Breast epithelium (tissue), 4 donors: Measurements from ENCODE around the gene EWSR1. TPM values are rescaled to one million over a fixed set of nuclear protein-coding genes. Genes with fewer than 3 reads are reported as not detected.

ENCODE experiments used
- DNase-seq, 2 donors: peaks; one replicate each; pipeline ENCODE4 v3.0.0-alpha.2; 2019; ENCODE audit warnings: low spot score in 2 of 2
- H3K27ac ChIP-seq, 2 donors: fragments of 200-600 bp; sonication (generic) in 1 of 2; one replicate each; pipeline ENCODE4 v1.5.1; 2016 to 2019; ENCODE audit warnings: mild to moderate bottlenecking in 1 of 2
- H3K27me3 ChIP-seq, 2 donors: fragments of 200-600 bp; sonication (generic) in 1 of 2; one replicate each; pipeline versions ENCODE4 v1.5.1 to v1.6.0; 2017 to 2019; ENCODE audit warnings: control low read depth in 1 of 2, mild to moderate bottlenecking in 1 of 2
- H3K36me3 ChIP-seq: fragments of 200-600 bp; one replicate; pipeline ENCODE4 v1.5.1; 2019
- H3K4me1 ChIP-seq, 2 donors: fragments of 200-600 bp; sonication (generic); one replicate each; pipeline ENCODE4 v1.5.1; 2016 to 2019; ENCODE audit warnings: control low read depth in 1 of 2
- H3K4me3 ChIP-seq, 3 donors: fragments of 200-600 bp; sonication (generic); 1 replicate in 2 of 3; 2 replicates in 1 of 3; pipeline ENCODE4 v1.5.1; 2016 to 2019; ENCODE audit warnings: mild to moderate bottlenecking in 3 of 3, moderate library complexity in 2 of 3
- H3K9me3 ChIP-seq, 2 donors: fragments of 200-600 bp; sonication (generic) in 1 of 2; one replicate each; pipeline ENCODE4 v1.5.1; 2016 to 2019; ENCODE audit warnings: control low read depth in 1 of 2
- POLR2A ChIP-seq: fragments of 450-650 bp; IDR thresholded peaks from one replicate; pipeline ENCODE4 v1.6.1; 2016; ENCODE audit warnings: antibody characterized with exemption, mild to moderate bottlenecking, moderate library complexity
- POLR2AphosphoS5 ChIP-seq, 3 donors: sonication (generic); formaldehyde crosslinking; IDR thresholded peaks; one replicate each; pipeline ENCODE4 v1.6.1; 2017; ENCODE audit warnings: antibody characterized with exemption in 3 of 3
- intact Hi-C: fragments of 100-400 bp; cut with DNase I; formaldehyde crosslinking; loops from one replicate; pipeline ENCODE4 v1.15.1; 2023; ENCODE audit warnings: low total_unique reads
- total RNA-seq, 3 donors: library from RNA; depleted of rRNA; stranded (reverse); fragments of >200 nt; gene quantifications; one replicate each; pipeline ENCODE4 v1.1.0, GENCODE V29; 2016
- TF ChIP-seq, protein P1 (sequence below), 3 donors: fragments of 450-650 bp; IDR thresholded peaks; one replicate each; pipeline ENCODE4 v1.5.1; 2016 to 2017; ENCODE audit warnings: antibody characterized with exemption in 3 of 3, mild to moderate bottlenecking in 3 of 3, moderate library complexity in 3 of 3

EWSR1 gene
- total RNA-seq, 3 donors from 2014 or later = 165 to 224 (median 220) TPM

DNA sequence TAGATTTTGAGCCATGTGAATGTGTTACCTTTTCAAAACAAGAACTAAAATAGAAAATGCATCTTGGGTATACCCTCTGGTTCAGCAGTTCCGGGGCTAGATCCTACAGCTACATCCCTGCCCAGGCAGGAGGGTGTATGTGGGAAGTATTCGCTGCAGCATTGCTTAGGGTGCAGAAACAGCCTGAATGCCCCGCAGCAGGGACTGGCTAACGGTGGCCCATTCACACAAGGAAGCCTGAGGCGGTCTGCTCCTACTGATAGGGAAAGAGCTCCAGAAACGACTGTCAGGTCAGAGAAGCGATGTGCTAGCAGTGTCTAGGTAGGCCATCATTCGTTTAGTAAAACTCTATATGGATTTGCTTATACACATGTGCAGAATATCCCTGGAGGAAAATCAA, 57.3 kb downstream of the EWSR1 start:
- DNase-seq = no peak
- H3K4me1 ChIP-seq = peaks cover 0 to under 1% of the 10 kb centered on the region in 2 donors
- peak overlapping the region in 1 of 2 donors; percentile 7 for H3K27ac ChIP-seq
- H3K36me3 ChIP-seq = no peaks in the 10 kb centered on the region
- TF ChIP-seq, protein P1, sequence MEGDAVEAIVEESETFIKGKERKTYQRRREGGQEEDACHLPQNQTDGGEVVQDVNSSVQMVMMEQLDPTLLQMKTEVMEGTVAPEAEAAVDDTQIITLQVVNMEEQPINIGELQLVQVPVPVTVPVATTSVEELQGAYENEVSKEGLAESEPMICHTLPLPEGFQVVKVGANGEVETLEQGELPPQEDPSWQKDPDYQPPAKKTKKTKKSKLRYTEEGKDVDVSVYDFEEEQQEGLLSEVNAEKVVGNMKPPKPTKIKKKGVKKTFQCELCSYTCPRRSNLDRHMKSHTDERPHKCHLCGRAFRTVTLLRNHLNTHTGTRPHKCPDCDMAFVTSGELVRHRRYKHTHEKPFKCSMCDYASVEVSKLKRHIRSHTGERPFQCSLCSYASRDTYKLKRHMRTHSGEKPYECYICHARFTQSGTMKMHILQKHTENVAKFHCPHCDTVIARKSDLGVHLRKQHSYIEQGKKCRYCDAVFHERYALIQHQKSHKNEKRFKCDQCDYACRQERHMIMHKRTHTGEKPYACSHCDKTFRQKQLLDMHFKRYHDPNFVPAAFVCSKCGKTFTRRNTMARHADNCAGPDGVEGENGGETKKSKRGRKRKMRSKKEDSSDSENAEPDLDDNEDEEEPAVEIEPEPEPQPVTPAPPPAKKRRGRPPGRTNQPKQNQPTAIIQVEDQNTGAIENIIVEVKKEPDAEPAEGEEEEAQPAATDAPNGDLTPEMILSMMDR (IDR thresholded peaks at IDR 0.05) = no peak
- no peak for TF ChIP-seq POLR2AphosphoS5 (IDR thresholded peaks at IDR 0.05)
- TF ChIP-seq POLR2A = no peak
- H3K9me3 ChIP-seq = no peaks in the 10 kb centered on the region
- no peaks in the 10 kb centered on the region for H3K27me3 ChIP-seq
- H3K4me3 ChIP-seq = no peak overlapping the region
- intact Hi-C loops = no loop called here

DNA sequence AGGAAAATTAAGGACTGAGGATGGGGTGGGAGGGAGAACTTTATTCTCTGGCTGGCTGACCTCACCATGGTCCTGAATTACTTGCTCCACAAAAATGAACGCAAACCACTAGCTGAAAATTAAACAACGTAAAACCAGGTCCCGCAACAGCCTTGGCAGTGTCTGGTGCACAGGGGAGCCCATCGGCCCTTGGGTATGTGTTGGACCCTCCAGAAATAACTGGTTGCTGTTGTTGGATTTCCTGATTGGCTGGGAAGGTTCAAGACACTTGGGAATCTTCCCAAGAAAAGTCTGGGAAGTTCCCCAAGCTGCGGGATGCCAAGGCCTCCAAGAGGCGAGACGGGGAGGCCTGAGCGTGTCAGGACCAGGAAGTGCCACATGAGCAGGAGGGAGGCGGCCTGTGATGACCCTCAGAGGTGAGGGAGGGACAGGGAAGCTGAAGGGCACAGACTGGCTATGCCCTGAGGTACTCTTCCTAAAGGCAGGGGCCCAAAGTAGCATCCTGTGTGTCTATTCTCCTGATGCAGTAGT, 57.8 kb downstream of the EWSR1 start:
- intact Hi-C loops = no loop called here
- Histone ChIP-seq H3K27ac (peak overlapping the region in 1 of 2 donors; percentile 7), H3K9me3 (no peaks in the 10 kb centered on the region), H3K27me3 (no peaks in the 10 kb centered on the region), H3K4me3 (no peak overlapping the region), H3K4me1 (peaks cover 0 to 6% of the 10 kb centered on the region in 2 donors), H3K36me3 (no peaks in the 10 kb centered on the region)
- TF ChIP-seq, protein P1 (IDR thresholded peaks at IDR 0.05) = no peak
- DNase-seq = no peak

DNA sequence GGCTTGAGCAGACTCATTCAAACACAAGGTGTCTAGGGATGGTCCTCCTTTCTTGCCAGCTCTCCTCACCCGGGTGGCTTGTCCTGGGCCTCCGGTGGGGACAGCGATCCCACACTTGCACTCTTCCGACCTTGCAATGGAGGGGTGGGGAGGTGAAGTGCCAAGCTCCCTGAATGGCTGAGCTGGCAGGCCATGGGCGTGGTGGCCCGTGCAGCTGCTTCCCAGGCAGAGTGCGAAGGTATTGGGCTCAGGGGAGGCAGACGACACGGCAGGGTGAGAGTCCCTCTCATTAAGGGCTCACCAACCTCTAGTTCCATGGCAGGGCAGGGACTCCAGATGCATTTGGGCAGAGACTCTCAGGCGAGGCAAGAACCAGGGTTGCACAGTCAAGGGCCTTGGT, 58.4 kb downstream of the EWSR1 start:
- H3K9me3 ChIP-seq = no peaks in the 10 kb centered on the region
- intact Hi-C loops = no loop called here
- H3K4me1 ChIP-seq = peaks cover 0 to 9% of the 10 kb centered on the region in 2 donors
- no peak overlapping the region for H3K4me3 ChIP-seq
- no peak for TF ChIP-seq POLR2A
- no peak for TF ChIP-seq POLR2AphosphoS5 (IDR thresholded peaks at IDR 0.05)
- TF ChIP-seq, protein P1 (IDR thresholded peaks at IDR 0.05) = no peak
- no peak overlapping the region for H3K27ac ChIP-seq
- DNase-seq = no peak
- H3K36me3 ChIP-seq = no peaks in the 10 kb centered on the region
- H3K27me3 ChIP-seq = no peaks in the 10 kb centered on the region

DNA sequence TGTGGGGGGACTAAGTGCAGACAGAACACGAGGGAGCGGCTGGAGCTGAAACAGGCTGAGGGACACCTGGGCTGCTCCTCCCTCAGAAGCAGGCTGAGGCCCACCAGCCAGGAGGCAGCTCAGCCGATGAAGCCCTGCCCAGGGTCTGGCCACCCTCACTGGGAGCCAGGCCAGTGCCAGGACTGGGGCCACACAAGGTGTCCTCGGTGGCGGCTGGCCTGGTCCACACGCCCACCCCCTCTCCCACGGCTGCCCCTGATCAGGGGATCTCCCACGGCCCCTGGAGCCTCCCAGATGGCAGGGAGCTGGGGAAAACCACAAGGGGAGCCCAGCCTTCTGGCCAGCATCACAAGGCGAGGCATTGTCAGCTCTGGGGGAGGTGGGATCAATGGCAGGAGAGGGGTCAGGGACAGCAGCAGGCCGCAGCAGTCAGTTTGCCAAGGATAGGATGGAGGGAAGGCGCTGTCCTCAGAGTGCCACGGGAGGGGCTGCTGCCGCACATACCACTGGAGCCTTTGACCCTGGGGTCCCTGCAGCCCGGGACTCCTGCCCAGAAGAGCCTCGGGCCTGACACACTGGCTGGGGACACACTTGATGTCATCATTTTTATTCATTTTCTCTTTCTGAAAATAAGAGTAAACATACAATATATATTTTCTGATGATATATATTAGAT, 59.2 kb downstream of the EWSR1 start:
- Histone ChIP-seq H3K36me3 (no peaks in the 10 kb centered on the region), H3K4me3 (no peak overlapping the region), H3K4me1 (peaks cover 0 to 9% of the 10 kb centered on the region in 2 donors), H3K27ac (no peak overlapping the region), H3K27me3 (no peaks in the 10 kb centered on the region), H3K9me3 (no peaks in the 10 kb centered on the region)
- intact Hi-C loops = no loop called here
- DNase-seq = no peak
- TF ChIP-seq POLR2AphosphoS5 (IDR thresholded peaks at IDR 0.05) (no peak), POLR2A (no peak)
- TF ChIP-seq, protein P1 (IDR thresholded peaks at IDR 0.05) = no peak

DNA sequence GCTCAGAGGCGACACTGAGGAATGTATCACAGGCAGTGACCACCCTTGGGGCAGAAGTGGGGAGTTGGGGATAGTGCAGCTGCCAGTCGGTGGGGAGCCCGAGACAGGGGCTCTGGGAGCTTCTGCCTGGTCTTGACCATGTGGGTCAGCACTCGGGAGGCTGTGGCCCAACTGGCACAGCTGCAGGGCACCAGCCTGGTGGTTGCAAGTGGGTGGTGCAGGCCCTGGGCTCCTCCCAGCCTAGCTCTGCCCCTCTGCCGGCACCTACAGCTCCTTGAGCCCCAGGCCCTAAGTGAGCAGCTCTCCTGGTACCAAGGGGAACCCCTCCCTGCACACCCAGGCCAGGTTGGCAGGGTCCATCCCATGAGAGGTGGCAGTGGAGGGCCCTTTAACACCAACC, 60.0 kb downstream of the EWSR1 start:
- Histone ChIP-seq H3K4me3 (no peak overlapping the region), H3K27me3 (no peaks in the 10 kb centered on the region), H3K9me3 (no peaks in the 10 kb centered on the region), H3K27ac (no peak overlapping the region), H3K4me1 (peaks cover 0 to 9% of the 10 kb centered on the region in 2 donors), H3K36me3 (no peaks in the 10 kb centered on the region)
- no peak for TF ChIP-seq POLR2A
- TF ChIP-seq POLR2AphosphoS5 (IDR thresholded peaks at IDR 0.05) = no peak
- DNase-seq = no peak
- intact Hi-C loops = no loop called here
